SK-N-SH (cell line): Measurements from ENCODE around the gene FMO3. TPM values are rescaled to one million over a fixed set of nuclear protein-coding genes. Genes with fewer than 3 reads are reported as not detected.

Experiments used
- CTCF ChIA-PET: fragments of 300-600, 350-600 bp; formaldehyde crosslinking; extraction: SDS; loops from one replicate; lab custom pipeline; 2021; lab: Yijun Ruan, JAX
- POLR2A ChIA-PET: fragments of 350-600 bp; sonication (Branson Sonifier 250); formaldehyde crosslinking; extraction: SDS; loops from one replicate; lab custom pipeline; 2020; ENCODE audit warnings: antibody characterized with exemption, inconsistent platforms; lab: Yijun Ruan, JAX
- DNase-seq: peaks from one replicate; pipeline ENCODE4 v3.0.0; 2012
- H2AFZ ChIP-seq: fragments of 200-600 bp; sonication (generic); 2 replicates; pipeline ENCODE4 v1.8.1; 2016; ENCODE audit warnings: antibody characterized with exemption, mild to moderate bottlenecking, low read depth
- H3F3A ChIP-seq: fragments of 200-600 bp; sonication (generic); replicated peaks from 2 replicates; pipeline ENCODE3; 2016; ENCODE audit warnings: antibody characterized with exemption, mild to moderate bottlenecking; ENCODE audit not compliant: insufficient read depth
- H3K27ac ChIP-seq, 2 experiments: fragments of 200-500 bp in 1 of 2; fragments of 200-600 bp in 1 of 2; sonication (Bioruptor generic) in 1 of 2; sonication (generic), shearing (Covaris generic) in 1 of 2; 2 replicates each; pipeline versions ENCODE4 v1.5.1 to v1.6.1; 2014 to 2016; ENCODE audit warnings: low read depth in 2 of 2, inconsistent platforms in 1 of 2, low read length in 1 of 2, mild to moderate bottlenecking in 1 of 2, mixed read lengths in 1 of 2
- H3K27me3 ChIP-seq: fragments of 200-600 bp; sonication (generic), shearing (Covaris generic); 2 replicates; pipeline ENCODE4 v1.6.1; 2016; ENCODE audit warnings: mixed run types; ENCODE audit not compliant: insufficient read depth
- H3K36me3 ChIP-seq, 2 experiments: fragments of 200-500 bp in 1 of 2; fragments of 200-600 bp in 1 of 2; sonication (Bioruptor generic) in 1 of 2; sonication (generic) in 1 of 2; replicated peaks in 1 of 2; 2 replicates each; pipeline versions ENCODE3 to v1.5.1; 2014 to 2016; ENCODE audit warnings: low read length in 1 of 2, mild to moderate bottlenecking in 1 of 2; ENCODE audit not compliant: insufficient read depth in 2 of 2, control insufficient read depth in 1 of 2
- H3K4me1 ChIP-seq, 2 experiments: fragments of 200-500 bp in 1 of 2; fragments of 200-600 bp in 1 of 2; sonication (Bioruptor generic) in 1 of 2; sonication (generic), shearing (Covaris generic) in 1 of 2; 2 replicates each; pipeline versions ENCODE4 v1.5.1 to v1.6.1; 2014 to 2016; ENCODE audit warnings: low read depth in 1 of 2, low read length in 1 of 2, mixed run types in 1 of 2; ENCODE audit not compliant: insufficient read depth in 2 of 2, control insufficient read depth in 1 of 2
- H3K4me2 ChIP-seq: fragments of 200-600 bp; sonication (generic), shearing (Covaris generic); 2 replicates; pipeline ENCODE4 v1.6.1; 2017; ENCODE audit warnings: mixed run types
- H3K4me3 ChIP-seq, 2 experiments: fragments of 200-500 bp in 1 of 2; fragments of 200-600 bp in 1 of 2; sonication (Bioruptor generic) in 1 of 2; sonication (generic), shearing (Covaris generic) in 1 of 2; 2 replicates each; pipeline versions ENCODE4 v1.5.1 to v1.8.1; 2014 to 2016; ENCODE audit warnings: low read depth in 2 of 2, inconsistent platforms in 1 of 2, low read length in 1 of 2, mild to moderate bottlenecking in 1 of 2, mixed read lengths in 1 of 2, moderate library complexity in 1 of 2
- H3K79me2 ChIP-seq: fragments of 200-600 bp; sonication (generic); 2 replicates; pipeline ENCODE4 v1.8.1; 2017; ENCODE audit warnings: mild to moderate bottlenecking; ENCODE audit not compliant: insufficient read depth
- H3K9ac ChIP-seq: fragments of 200-600 bp; sonication (generic); 2 replicates; pipeline ENCODE4 v1.6.1; 2017; ENCODE audit warnings: mixed run types
- H3K9me2 ChIP-seq: fragments of 200-600 bp; sonication (generic); 2 replicates; pipeline ENCODE4 v1.6.1; 2017; ENCODE audit warnings: mixed run types
- H3K9me3 ChIP-seq: fragments of 200-600 bp; sonication (generic); 2 replicates; pipeline ENCODE4 v1.6.1; 2017; ENCODE audit warnings: mixed run types, mild to moderate bottlenecking, moderate library complexity
- H4K20me1 ChIP-seq: fragments of 200-600 bp; sonication (generic); 2 replicates; pipeline ENCODE4 v1.6.1; 2017; ENCODE audit warnings: mild to moderate bottlenecking, mixed run types; ENCODE audit not compliant: insufficient read depth
- CHD2 ChIP-seq: fragments of 150-350 bp; IDR thresholded peaks from 2 replicates; pipeline ENCODE4 v1.6.1; 2018; ENCODE audit warnings: low read length; ENCODE audit not compliant: partially characterized antibody
- ELF1 ChIP-seq: IDR thresholded peaks from 2 replicates; pipeline ENCODE4 v1.4.0; 2012
- FOSL2 ChIP-seq: IDR thresholded peaks from 2 replicates; pipeline ENCODE4 v1.4.0; 2012; ENCODE audit warnings: low read depth, mild to moderate bottlenecking, moderate library complexity, borderline replicate concordance
- GABPA ChIP-seq: IDR thresholded peaks from 2 replicates; pipeline ENCODE4 v1.4.0; 2012; ENCODE audit warnings: low read depth, mild to moderate bottlenecking
- JUND ChIP-seq: IDR thresholded peaks from 2 replicates; pipeline ENCODE4 v1.4.0; 2012
- MEF2A ChIP-seq: IDR thresholded peaks from 2 replicates; pipeline ENCODE4 v1.4.0; 2012; ENCODE audit warnings: low read depth, borderline replicate concordance
- MXI1 ChIP-seq: IDR thresholded peaks from 2 replicates; pipeline ENCODE4 v1.6.1; 2012; ENCODE audit warnings: mild to moderate bottlenecking, low read depth, low read length, improper control_type of control experiment
- NFIC ChIP-seq: IDR thresholded peaks from 2 replicates; pipeline ENCODE4 v1.4.0; 2012; ENCODE audit warnings: borderline replicate concordance
- NRF1 ChIP-seq: IDR thresholded peaks from 2 replicates; pipeline ENCODE4 v1.6.1; 2012; ENCODE audit warnings: low read depth, mild to moderate bottlenecking, low read length
- POLR2AphosphoS5 ChIP-seq: IDR thresholded peaks from 2 replicates; pipeline ENCODE4 v1.6.1; 2012; ENCODE audit warnings: low read depth, low read length
- RAD21 ChIP-seq: IDR thresholded peaks from 2 replicates; pipeline ENCODE4 v1.6.1; 2012; ENCODE audit warnings: mild to moderate bottlenecking, low read length
- SMC3 ChIP-seq: IDR thresholded peaks from 2 replicates; pipeline ENCODE4 v1.6.1; 2012; ENCODE audit warnings: low read depth, low read length, improper control_type of control experiment
- TCF12 ChIP-seq: IDR thresholded peaks from 2 replicates; pipeline ENCODE4 v1.4.0; 2012
- WGBS: methylation state at CpG from one replicate; pipeline ENCODE4 v1.1.6; 2017; ENCODE audit warnings: low lambda C conversion rate; 5-methylcytosine and 5-hydroxymethylcytosine counted together
- polyA plus RNA-seq, 3 experiments: library from polyadenylated mRNA; depleted of rRNA; stranded (reverse); fragments of >200 nt; gene quantifications; 2 replicates each; pipeline ENCODE4 v1.2.3, GENCODE V29; 2012
- TF ChIP-seq, protein P1 (sequence below): fragments of 200-600 bp; sonication (generic); IDR thresholded peaks from 2 replicates; pipeline ENCODE4 v1.6.1; 2017; ENCODE audit warnings: antibody characterized with exemption, mild to moderate bottlenecking, moderate library complexity

FMO3 gene
- polyA plus RNA-seq, 1 of the 3 experiments (the other 2 are of a cell fraction), result 0.85 TPM

DNA sequence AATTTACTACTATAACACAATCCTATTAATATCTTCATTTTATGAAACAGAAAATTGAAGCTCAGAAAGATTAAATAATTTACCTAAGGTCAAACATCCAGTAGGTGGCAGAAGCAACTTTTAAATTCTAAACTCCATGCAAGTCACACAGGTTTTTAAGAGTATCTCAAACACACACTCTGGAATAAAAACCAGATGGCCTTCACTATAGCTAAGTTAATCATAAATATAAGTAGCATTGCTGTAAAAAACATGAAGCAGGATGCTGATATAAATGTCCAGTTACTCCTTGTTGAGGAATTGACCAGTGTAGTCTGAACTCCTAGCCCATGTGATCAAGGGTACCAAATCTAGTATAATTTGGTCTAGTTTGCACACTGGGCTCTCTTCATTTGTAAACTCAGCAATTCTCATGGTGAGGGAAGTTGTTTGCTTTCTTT is 9.4 kb upstream of the FMO3 start:
- ChIA-PET CTCF (interaction anchor here (0.8 to 1.5 kb wide), 5 partner anchors 28 to 1258 kb away, joined by 3 to 11 read pairs (median 3); partner anchors contain the start of gene FMO4), POLR2A (no interaction called here)
- Histone ChIP-seq H3K36me3 (no peaks in the 10 kb centered on the region), H3K4me1 (no peaks in the 10 kb centered on the region), H2AFZ (no peak overlapping the region), H3K27me3 (no peaks in the 10 kb centered on the region), H3K9me3 (no peaks in the 10 kb centered on the region), H3K4me2 (no peak overlapping the region), H3K9me2 (no peaks in the 10 kb centered on the region), H3K79me2 (no peaks in the 10 kb centered on the region), H4K20me1 (no peaks in the 10 kb centered on the region), H3F3A (no peaks in the 10 kb centered on the region), H3K4me3 (no peak overlapping the region), H3K27ac (no peak overlapping the region), H3K9ac (no peak overlapping the region)
- TF ChIP-seq NFIC (no peak), MXI1 (no peak), RAD21 (peak; percentile 46), SMC3 (0 out of 2 replicates have a peak, but pooled peaks have one; percentile 30), TCF12 (peak; percentile 14; the same call in 1 of the 2 replicates)
- TF ChIP-seq, protein P1, sequence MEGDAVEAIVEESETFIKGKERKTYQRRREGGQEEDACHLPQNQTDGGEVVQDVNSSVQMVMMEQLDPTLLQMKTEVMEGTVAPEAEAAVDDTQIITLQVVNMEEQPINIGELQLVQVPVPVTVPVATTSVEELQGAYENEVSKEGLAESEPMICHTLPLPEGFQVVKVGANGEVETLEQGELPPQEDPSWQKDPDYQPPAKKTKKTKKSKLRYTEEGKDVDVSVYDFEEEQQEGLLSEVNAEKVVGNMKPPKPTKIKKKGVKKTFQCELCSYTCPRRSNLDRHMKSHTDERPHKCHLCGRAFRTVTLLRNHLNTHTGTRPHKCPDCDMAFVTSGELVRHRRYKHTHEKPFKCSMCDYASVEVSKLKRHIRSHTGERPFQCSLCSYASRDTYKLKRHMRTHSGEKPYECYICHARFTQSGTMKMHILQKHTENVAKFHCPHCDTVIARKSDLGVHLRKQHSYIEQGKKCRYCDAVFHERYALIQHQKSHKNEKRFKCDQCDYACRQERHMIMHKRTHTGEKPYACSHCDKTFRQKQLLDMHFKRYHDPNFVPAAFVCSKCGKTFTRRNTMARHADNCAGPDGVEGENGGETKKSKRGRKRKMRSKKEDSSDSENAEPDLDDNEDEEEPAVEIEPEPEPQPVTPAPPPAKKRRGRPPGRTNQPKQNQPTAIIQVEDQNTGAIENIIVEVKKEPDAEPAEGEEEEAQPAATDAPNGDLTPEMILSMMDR, result peak; percentile 60
- peak; percentile 1 for DNase-seq

DNA sequence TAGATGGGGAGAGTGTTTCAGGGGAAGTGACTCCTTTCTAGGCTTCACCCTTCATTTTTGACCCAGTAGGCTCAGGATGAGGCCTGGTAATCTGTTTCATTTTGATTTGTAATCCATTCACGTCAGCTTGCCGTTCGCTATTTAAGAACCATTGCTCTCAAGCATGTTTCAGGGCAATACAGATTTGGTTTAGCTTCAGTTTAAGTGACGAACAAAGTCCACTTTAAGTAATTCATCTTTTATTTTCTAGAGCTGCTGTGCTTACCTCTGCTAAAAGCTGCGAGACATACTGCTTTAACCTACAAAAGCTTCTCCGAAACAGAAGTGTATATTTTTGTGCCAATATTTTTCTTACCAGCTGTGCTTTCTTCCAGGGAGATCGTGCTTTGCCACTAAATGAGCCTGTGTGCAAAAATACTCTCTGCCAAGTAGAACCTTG is 8.9 kb upstream of the FMO3 start:
- Histone ChIP-seq H3K4me1 (no peaks in the 10 kb centered on the region), H3K4me3 (no peak overlapping the region), H3K36me3 (no peaks in the 10 kb centered on the region), H3K27ac (no peak overlapping the region), H3K79me2 (no peaks in the 10 kb centered on the region), H3K4me2 (no peak overlapping the region), H4K20me1 (no peaks in the 10 kb centered on the region), H2AFZ (no peak overlapping the region), H3F3A (no peaks in the 10 kb centered on the region), H3K9me3 (no peaks in the 10 kb centered on the region), H3K9me2 (no peaks in the 10 kb centered on the region)
- POLR2A ChIA-PET, result no interaction called here
- WGBS, result 41% methylated on average over 7 of the region's 7 CpGs
- no peak for DNase-seq
- TF ChIP-seq GABPA (no peak), NFIC (no peak), MEF2A (no peak), MXI1 (no peak), POLR2AphosphoS5 (no peak), CHD2 (no peak), NRF1 (no peak)
- TF ChIP-seq, all 33 proteins: peak for 0
- Histone ChIP-seq H3K27me3 (no peaks in the 10 kb centered on the region), H3K9ac (no peak overlapping the region)
- CTCF ChIA-PET, result interaction anchor here (1.2 to 1.5 kb wide), 4 partner anchors 107 to 1258 kb away, joined by 3 to 11 read pairs (median 4); partner anchors contain the start of gene FMO4

DNA sequence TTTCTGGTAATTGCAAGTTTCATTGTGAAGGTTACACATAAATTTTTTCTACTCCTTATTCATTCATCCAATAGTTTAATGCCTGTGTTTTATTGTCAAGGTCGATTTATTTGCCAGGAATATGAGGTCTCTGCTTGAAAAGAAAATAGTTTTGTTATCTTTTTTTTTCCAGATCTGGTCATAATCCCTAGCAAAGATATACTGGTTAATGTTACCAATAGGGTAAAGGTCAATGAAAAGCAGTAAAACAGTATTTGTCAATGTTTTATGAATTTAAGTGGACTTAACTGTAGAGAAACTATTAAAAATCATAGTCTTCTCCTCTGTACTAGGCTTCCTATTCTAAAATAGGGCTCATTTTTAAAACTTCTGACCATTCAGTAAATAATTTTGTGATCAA is 8.1 kb upstream of the FMO3 start:
- no peak for DNase-seq
- TF ChIP-seq ELF1 (no peak), TCF12 (no peak), JUND (no peak), CHD2 (no peak), FOSL2 (no peak), MEF2A (no peak)
- TF ChIP-seq, all 33 proteins: peak for 0
- CTCF ChIA-PET, result interaction anchor here (1.3 kb wide), 1 partner anchor 144 kb away, joined by 4 read pairs; no protein-coding TSS in a partner anchor
- POLR2A ChIA-PET, result no interaction called here
- Histone ChIP-seq H3K36me3 (no peaks in the 10 kb centered on the region), H3K4me2 (no peak overlapping the region), H3K9me2 (no peaks in the 10 kb centered on the region), H3K4me1 (no peaks in the 10 kb centered on the region), H2AFZ (no peak overlapping the region), H3K9me3 (no peaks in the 10 kb centered on the region), H3K27me3 (no peaks in the 10 kb centered on the region), H3K27ac (no peak overlapping the region), H3K9ac (no peak overlapping the region), H3F3A (no peaks in the 10 kb centered on the region), H4K20me1 (no peaks in the 10 kb centered on the region), H3K4me3 (no peak overlapping the region), H3K79me2 (no peaks in the 10 kb centered on the region)
- 0% methylated on average over 1 of the region's 1 CpG for WGBS
